ENCODE results near the gene HINFP.

HINFP gene

DNA sequence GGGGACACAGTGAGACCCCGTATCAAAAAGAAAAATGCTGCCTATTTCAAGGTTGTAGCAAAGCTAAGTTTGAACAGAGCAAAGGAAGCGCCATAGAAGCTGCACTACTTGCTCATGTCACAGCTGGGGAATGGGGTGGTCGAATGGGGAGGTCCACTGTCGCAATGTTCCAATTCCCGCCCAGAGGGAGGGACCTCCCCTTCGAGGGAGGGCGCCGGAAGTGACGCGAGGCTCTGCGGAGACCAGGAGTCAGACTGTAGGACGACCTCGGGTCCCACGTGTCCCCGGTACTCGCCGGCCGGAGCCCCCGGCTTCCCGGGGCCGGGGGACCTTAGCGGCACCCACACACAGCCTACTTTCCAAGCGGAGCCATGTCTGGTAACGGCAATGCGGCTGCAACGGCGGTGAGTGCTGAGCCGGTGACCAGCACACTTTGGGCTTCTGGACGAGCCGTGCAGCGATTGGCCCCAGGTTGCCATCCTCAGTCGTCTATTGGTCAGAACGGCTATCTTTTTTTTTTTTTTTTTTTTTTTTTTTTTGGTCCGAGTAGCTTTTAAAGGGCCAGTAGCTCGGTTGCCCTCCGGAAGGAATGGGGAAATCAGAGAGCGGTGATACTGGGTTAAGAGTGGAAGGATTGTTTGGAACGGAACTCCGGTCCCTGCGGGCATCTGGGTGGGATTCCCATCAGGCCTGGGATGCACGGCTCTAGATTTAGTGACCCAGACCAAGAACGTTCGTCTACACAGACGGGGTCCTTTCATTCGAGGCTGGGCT lies 36.5 kb upstream of the HINFP start, which contains the start of gene HMBS:
Gene HMBS, plus strand, starts transcription at position 219 of the 774 bp plus-strand sequence. Its CDS starts 153 bp downstream, at position 372.
- Histone ChIP-seq H2BK5ac (ENCODE audit: low read depth, low read length, poor library complexity) (peak within 1 kb of the TSS; percentile 94), H3K36me3 (ENCODE audit: control insufficient read depth in 1 of 2, insufficient read depth in 2 of 2, low read length in 2 of 2) (peaks cover 22 to 31% of the 10 kb centered on the region in 2 experiments), H3K23ac (ENCODE audit: low read length) (no peak within 1 kb of the TSS), H2BK12ac (ENCODE audit: low read length) (peak within 1 kb of the TSS; percentile 10), H3K79me1 (ENCODE audit: low read length) (peaks cover 10% of the 10 kb centered on the region), H4K91ac (ENCODE audit: low read depth, low read length) (peak within 1 kb of the TSS; percentile 86), H2AFZ (ENCODE audit: insufficient read depth, low read length, poor library complexity) (peak within 1 kb of the TSS; percentile 91), H3K4me2 (ENCODE audit: low read length) (peak within 1 kb of the TSS; percentile 87), H3K4ac (ENCODE audit: low read depth, low read length) (peak within 1 kb of the TSS; percentile 77), H4K8ac (ENCODE audit: low read depth, low read length) (peak within 1 kb of the TSS; percentile 95), H3K9ac (ENCODE audit: low read length) (peak within 1 kb of the TSS; percentile 97), H3K4me1 (ENCODE audit: control insufficient read depth in 1 of 2, insufficient read depth in 2 of 2, low read length in 2 of 2) (peaks cover 7 to 8% of the 10 kb centered on the region in 2 experiments), H3K27ac (ENCODE audit: low read depth, low read length) (peak within 1 kb of the TSS; percentile 87), H3K79me2 (ENCODE audit: control insufficient read depth, insufficient read depth, low read length, poor library complexity) (peaks cover 7% of the 10 kb centered on the region), H3K18ac (ENCODE audit: low read length) (peak within 1 kb of the TSS; percentile 80), H4K12ac (ENCODE audit: low read depth, low read length) (peak within 1 kb of the TSS; percentile 88), H3K4me3 (ENCODE audit: low read depth, low read length) (peak within 1 kb of the TSS; percentile 94), H3K9me3 (ENCODE audit: insufficient read depth, low read depth, low read length) (no peaks in the 10 kb centered on the region), H3K14ac (ENCODE audit: low read length) (peak within 1 kb of the TSS; percentile 90), H2AK5ac (ENCODE audit: low read length) (peak within 1 kb of the TSS; percentile 75), H3K27me3 (ENCODE audit: insufficient read depth, low read length) (no peaks in the 10 kb centered on the region), H2BK120ac (ENCODE audit: insufficient read depth, low read length, poor library complexity) (peak within 1 kb of the TSS; percentile 80)
- peak; percentile 91 to 94 for DNase-seq
- no CpG with 5 or more reads among the region's 45 CpGs for WGBS (ENCODE audit: extremely low coverage, insufficient coverage, insufficient read length)

DNA sequence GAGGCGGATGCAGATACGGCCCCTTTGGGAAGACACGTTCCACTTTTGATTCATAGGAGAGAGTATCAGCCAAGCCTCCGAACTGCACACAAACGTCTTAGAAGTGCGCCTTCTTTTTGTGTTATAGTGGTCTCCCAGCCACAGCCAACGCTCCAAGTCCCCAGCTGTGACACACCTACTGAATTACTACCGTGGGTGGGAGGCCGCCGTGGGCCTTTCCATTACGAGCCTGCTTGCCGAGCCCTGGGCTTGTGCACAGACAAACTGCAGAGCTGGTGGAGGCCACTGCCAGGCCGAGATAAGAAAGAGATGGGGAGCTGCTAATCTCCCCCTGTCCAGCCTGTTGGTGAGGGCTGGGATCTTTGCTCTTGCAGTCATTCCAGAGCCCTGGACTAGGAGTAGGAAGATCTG lies 35.9 kb upstream of the HINFP start:
- Histone ChIP-seq H2BK120ac (ENCODE audit: insufficient read depth, low read length, poor library complexity) (peak overlapping the region; percentile 59), H2AK5ac (ENCODE audit: low read length) (peak overlapping the region; percentile 75), H3K4me3 (ENCODE audit: low read depth, low read length) (peak overlapping the region; percentile 80), H3K9me3 (ENCODE audit: insufficient read depth, low read depth, low read length) (no peaks in the 10 kb centered on the region), H3K4me1 (ENCODE audit: control insufficient read depth in 1 of 2, insufficient read depth in 2 of 2, low read length in 2 of 2) (peaks cover 7 to 8% of the 10 kb centered on the region in 2 experiments), H3K27me3 (ENCODE audit: insufficient read depth, low read length) (no peaks in the 10 kb centered on the region), H4K8ac (ENCODE audit: low read depth, low read length) (peak overlapping the region; percentile 93), H4K91ac (ENCODE audit: low read depth, low read length) (peak overlapping the region; percentile 63), H3K36me3 (ENCODE audit: control insufficient read depth in 1 of 2, insufficient read depth in 2 of 2, low read length in 2 of 2) (peaks cover 19 to 27% of the 10 kb centered on the region in 2 experiments), H3K14ac (ENCODE audit: low read length) (peak overlapping the region; percentile 70), H3K27ac (ENCODE audit: low read depth, low read length) (peak overlapping the region; percentile 64), H3K18ac (ENCODE audit: low read length) (peak overlapping the region; percentile 80), H3K9ac (ENCODE audit: low read length) (peak overlapping the region; percentile 81), H3K23ac (ENCODE audit: low read length) (no peak overlapping the region), H2BK5ac (ENCODE audit: low read depth, low read length, poor library complexity) (peak overlapping the region; percentile 68), H4K12ac (ENCODE audit: low read depth, low read length) (peak overlapping the region; percentile 83), H3K4me2 (ENCODE audit: low read length) (peak overlapping the region; percentile 87), H3K79me2 (ENCODE audit: control insufficient read depth, insufficient read depth, low read length, poor library complexity) (peaks cover 7% of the 10 kb centered on the region), H3K4ac (ENCODE audit: low read depth, low read length) (peak overlapping the region; percentile 77), H3K79me1 (ENCODE audit: low read length) (peaks cover 10% of the 10 kb centered on the region), H2BK12ac (ENCODE audit: low read length) (peak overlapping the region; percentile 10), H2AFZ (ENCODE audit: insufficient read depth, low read length, poor library complexity) (peak overlapping the region; percentile 91)
- DNase-seq = no peak
- WGBS (ENCODE audit: extremely low coverage, insufficient coverage, insufficient read length) = no CpG with 5 or more reads among the region's 13 CpGs

DNA sequence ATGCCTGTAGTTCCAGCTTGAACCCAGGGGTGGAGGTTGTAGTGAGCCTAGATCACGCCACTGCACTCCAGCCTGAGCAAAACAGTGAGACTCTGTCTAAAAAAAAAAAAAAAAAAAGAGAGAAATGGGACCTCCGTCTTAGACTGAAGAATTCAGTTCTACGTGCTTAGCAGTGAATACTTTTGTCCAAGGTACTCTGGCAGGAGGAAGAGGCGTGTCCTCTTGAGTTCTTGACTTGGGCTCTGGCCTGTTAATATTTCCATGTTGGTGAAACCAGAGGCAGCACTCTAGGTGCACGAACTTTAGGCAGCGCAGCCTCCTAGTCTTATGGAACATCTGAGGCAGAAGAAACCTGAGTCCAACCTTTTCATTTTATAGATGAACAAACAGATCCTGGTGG lies 34.3 kb upstream of the HINFP start:
- H4K8ac ChIP-seq (ENCODE audit: low read depth, low read length) = no peak overlapping the region
- no peak overlapping the region for H2BK120ac ChIP-seq (ENCODE audit: insufficient read depth, low read length, poor library complexity)
- no peaks in the 10 kb centered on the region for H3K9me3 ChIP-seq (ENCODE audit: insufficient read depth, low read depth, low read length)
- no peak overlapping the region for H2BK5ac ChIP-seq (ENCODE audit: low read depth, low read length, poor library complexity)
- no peak for DNase-seq
- peaks cover 7% of the 10 kb centered on the region for H3K79me2 ChIP-seq (ENCODE audit: control insufficient read depth, insufficient read depth, low read length, poor library complexity)
- no peak overlapping the region for H2AK5ac ChIP-seq (ENCODE audit: low read length)
- peaks cover 10% of the 10 kb centered on the region for H3K79me1 ChIP-seq (ENCODE audit: low read length)
- peaks cover 7 to 10% of the 10 kb centered on the region in 2 experiments for H3K4me1 ChIP-seq (ENCODE audit: control insufficient read depth in 1 of 2, insufficient read depth in 2 of 2, low read length in 2 of 2)
- no peaks in the 10 kb centered on the region for H3K27me3 ChIP-seq (ENCODE audit: insufficient read depth, low read length)
- no CpG with 5 or more reads among the region's 6 CpGs for WGBS (ENCODE audit: extremely low coverage, insufficient coverage, insufficient read length)
- no peak overlapping the region for H3K4me3 ChIP-seq (ENCODE audit: low read depth, low read length)
- H3K27ac ChIP-seq (ENCODE audit: low read depth, low read length) = no peak overlapping the region
- H3K23ac ChIP-seq (ENCODE audit: low read length) = no peak overlapping the region
- no peak overlapping the region for H3K4ac ChIP-seq (ENCODE audit: low read depth, low read length)
- no peak overlapping the region for H3K9ac ChIP-seq (ENCODE audit: low read length)
- H3K4me2 ChIP-seq (ENCODE audit: low read length) = no peak overlapping the region
- no peak overlapping the region for H3K18ac ChIP-seq (ENCODE audit: low read length)
- no peak overlapping the region for H2AFZ ChIP-seq (ENCODE audit: insufficient read depth, low read length, poor library complexity)
- H3K14ac ChIP-seq (ENCODE audit: low read length) = no peak overlapping the region
- H4K91ac ChIP-seq (ENCODE audit: low read depth, low read length) = no peak overlapping the region
- H2BK12ac ChIP-seq (ENCODE audit: low read length) = no peak overlapping the region
- H3K36me3 ChIP-seq (ENCODE audit: control insufficient read depth in 1 of 2, insufficient read depth in 2 of 2, low read length in 2 of 2) = peaks cover 11 to 16% of the 10 kb centered on the region in 2 experiments
- no peak overlapping the region for H4K12ac ChIP-seq (ENCODE audit: low read depth, low read length)

DNA sequence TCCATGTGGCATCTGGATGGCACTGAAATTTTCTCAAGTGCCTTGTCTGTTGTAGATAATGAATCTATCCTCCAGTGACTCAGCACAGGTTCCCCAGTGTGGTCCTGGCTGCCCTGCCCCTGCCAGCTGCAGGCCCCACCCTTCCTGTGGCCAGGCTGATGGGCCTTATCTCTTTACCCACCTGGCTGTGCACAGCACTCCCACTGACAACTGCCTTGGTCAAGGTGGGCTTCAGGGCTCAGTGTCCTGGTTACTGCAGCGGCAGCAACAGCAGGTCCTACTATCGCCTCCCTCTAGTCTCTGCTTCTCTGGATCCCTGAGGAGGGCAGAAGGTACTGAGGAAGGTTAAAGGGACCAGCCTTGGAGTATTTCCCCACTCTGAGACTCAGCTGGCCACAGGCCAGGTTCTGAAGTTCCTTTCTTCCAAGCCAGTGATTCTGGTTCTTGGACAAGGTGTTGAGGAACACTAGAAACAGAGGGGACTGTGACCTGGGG lies 33.6 kb upstream of the HINFP start:
- H2AK5ac ChIP-seq (ENCODE audit: low read length) = no peak overlapping the region
- H4K8ac ChIP-seq (ENCODE audit: low read depth, low read length) = no peak overlapping the region
- no peaks in the 10 kb centered on the region for H3K27me3 ChIP-seq (ENCODE audit: insufficient read depth, low read length)
- H2BK12ac ChIP-seq (ENCODE audit: low read length) = no peak overlapping the region
- no peak overlapping the region for H3K4me3 ChIP-seq (ENCODE audit: low read depth, low read length)
- peaks cover 9 to 16% of the 10 kb centered on the region in 2 experiments for H3K4me1 ChIP-seq (ENCODE audit: control insufficient read depth in 1 of 2, insufficient read depth in 2 of 2, low read length in 2 of 2)
- H3K79me1 ChIP-seq (ENCODE audit: low read length) = peaks cover 10% of the 10 kb centered on the region
- no peak overlapping the region for H3K27ac ChIP-seq (ENCODE audit: low read depth, low read length)
- H3K36me3 ChIP-seq (ENCODE audit: control insufficient read depth in 1 of 2, insufficient read depth in 2 of 2, low read length in 2 of 2) = peaks cover 15 to 18% of the 10 kb centered on the region in 2 experiments
- no peaks in the 10 kb centered on the region for H3K9me3 ChIP-seq (ENCODE audit: insufficient read depth, low read depth, low read length)
- H2BK5ac ChIP-seq (ENCODE audit: low read depth, low read length, poor library complexity) = no peak overlapping the region
- H2AFZ ChIP-seq (ENCODE audit: insufficient read depth, low read length, poor library complexity) = no peak overlapping the region
- no CpG with 5 or more reads among the region's 2 CpGs for WGBS (ENCODE audit: extremely low coverage, insufficient coverage, insufficient read length)
- H2BK120ac ChIP-seq (ENCODE audit: insufficient read depth, low read length, poor library complexity) = no peak overlapping the region
- H3K4ac ChIP-seq (ENCODE audit: low read depth, low read length) = no peak overlapping the region
- no peak overlapping the region for H3K9ac ChIP-seq (ENCODE audit: low read length)
- H3K79me2 ChIP-seq (ENCODE audit: control insufficient read depth, insufficient read depth, low read length, poor library complexity) = peaks cover 7% of the 10 kb centered on the region
- no peak overlapping the region for H3K14ac ChIP-seq (ENCODE audit: low read length)
- no peak overlapping the region for H4K91ac ChIP-seq (ENCODE audit: low read depth, low read length)
- H3K4me2 ChIP-seq (ENCODE audit: low read length) = no peak overlapping the region
- no peak overlapping the region for H3K18ac ChIP-seq (ENCODE audit: low read length)
- no peak overlapping the region for H3K23ac ChIP-seq (ENCODE audit: low read length)
- no peak overlapping the region for H4K12ac ChIP-seq (ENCODE audit: low read depth, low read length)
- DNase-seq = no peak

All from trophoblast cell (in vitro differentiated cells and primary cell).